ENCODE results near the gene TLL2.

Gene TLL2

GRCh38 chr10:96390460-96390864, 123.3 kb downstream of the TLL2 start:
- Histone ChIP-seq H3K4me2 (ENCODE audit: low read length, poor library complexity, severe bottlenecking) (no peak overlapping the region), H3K27me3 (ENCODE audit: control insufficient read depth in 1 of 2, insufficient read depth in 1 of 2, low read length in 2 of 2) (peaks cover 20 to 50% of the 10 kb centered on the region in 2 experiments), H2BK12ac (ENCODE audit: low read length in 2 of 2) (no peak overlapping the region), H4K91ac (ENCODE audit: low read length) (no peak overlapping the region), H3K4me1 (ENCODE audit: control insufficient read depth, insufficient read depth, low read depth, low read length) (peaks cover 8% of the 10 kb centered on the region), H3K23ac (ENCODE audit: low read length in 2 of 2) (no peak overlapping the region), H2AFZ (ENCODE audit: low read depth, low read length) (no peak overlapping the region), H2AK5ac (ENCODE audit: low read length, severe bottlenecking) (no peak overlapping the region), H3K36me3 (ENCODE audit: control insufficient read depth in 1 of 2, insufficient read depth in 2 of 2, low read depth in 1 of 2, low read length in 2 of 2) (peaks cover 0 to 33% of the 10 kb centered on the region in 2 experiments), H3K18ac (ENCODE audit: low read depth in 1 of 2, low read length in 2 of 2) (no peak overlapping the region), H2BK120ac (ENCODE audit: low read depth, low read length) (no peak overlapping the region), H3K4me3 (ENCODE audit: insufficient read depth in 1 of 2, low read depth in 1 of 2, low read length in 2 of 2) (no peak overlapping the region), H3K14ac (ENCODE audit: low read length in 2 of 2) (no peak overlapping the region), H3K79me1 (replicated peaks; ENCODE audit: low read length, poor library complexity, severe bottlenecking) (no peaks in the 10 kb centered on the region), H4K8ac (ENCODE audit: low read length) (no peak overlapping the region), H3K27ac (ENCODE audit: low read length, poor library complexity, severe bottlenecking) (no peak overlapping the region), H3K9ac (ENCODE audit: low read length) (no peak overlapping the region), H3K4ac (ENCODE audit: low read depth in 1 of 2, low read length in 2 of 2) (no peak overlapping the region), H2BK5ac (ENCODE audit: low read depth, low read length, poor library complexity, severe bottlenecking) (no peak overlapping the region), H3K9me3 (ENCODE audit: control insufficient read depth, low read length) (no peaks in the 10 kb centered on the region), H2BK15ac (ENCODE audit: low read depth, poor library complexity, severe bottlenecking) (no peak overlapping the region)
- 70% methylated on average over 5 of the region's 7 CpGs for WGBS
- no peak for DNase-seq

GRCh38 chr10:96389785-96390184, 123.9 kb downstream of the TLL2 start:
- no peak overlapping the region for H3K4me3 ChIP-seq (ENCODE audit: insufficient read depth in 1 of 2, low read depth in 1 of 2, low read length in 2 of 2)
- WGBS = 61% methylated on average over 5 of the region's 5 CpGs
- H3K27me3 ChIP-seq (ENCODE audit: control insufficient read depth in 1 of 2, insufficient read depth in 1 of 2, low read length in 2 of 2) = peaks cover 20 to 43% of the 10 kb centered on the region in 2 experiments
- no peak overlapping the region for H2BK12ac ChIP-seq (ENCODE audit: low read length in 2 of 2)
- H3K79me1 ChIP-seq (replicated peaks; ENCODE audit: low read length, poor library complexity, severe bottlenecking) = no peaks in the 10 kb centered on the region
- no peak overlapping the region for H2BK120ac ChIP-seq (ENCODE audit: low read depth, low read length)
- no peak overlapping the region for H2BK15ac ChIP-seq (ENCODE audit: low read depth, poor library complexity, severe bottlenecking)
- H3K18ac ChIP-seq (ENCODE audit: low read depth in 1 of 2, low read length in 2 of 2) = no peak overlapping the region
- H4K8ac ChIP-seq (ENCODE audit: low read length) = no peak overlapping the region
- no peak for DNase-seq
- H3K23ac ChIP-seq (ENCODE audit: low read length in 2 of 2) = no peak overlapping the region
- no peak overlapping the region for H3K14ac ChIP-seq (ENCODE audit: low read length in 2 of 2)
- H3K4me2 ChIP-seq (ENCODE audit: low read length, poor library complexity, severe bottlenecking) = no peak overlapping the region
- H2BK5ac ChIP-seq (ENCODE audit: low read depth, low read length, poor library complexity, severe bottlenecking) = no peak overlapping the region
- peaks cover 8% of the 10 kb centered on the region for H3K4me1 ChIP-seq (ENCODE audit: control insufficient read depth, insufficient read depth, low read depth, low read length)
- no peak overlapping the region for H3K4ac ChIP-seq (ENCODE audit: low read depth in 1 of 2, low read length in 2 of 2)
- H3K36me3 ChIP-seq (ENCODE audit: control insufficient read depth in 1 of 2, insufficient read depth in 2 of 2, low read depth in 1 of 2, low read length in 2 of 2) = peaks cover 0 to 31% of the 10 kb centered on the region in 2 experiments
- H3K27ac ChIP-seq (ENCODE audit: low read length, poor library complexity, severe bottlenecking) = no peak overlapping the region
- no peak overlapping the region for H3K9ac ChIP-seq (ENCODE audit: low read length)
- H2AFZ ChIP-seq (ENCODE audit: low read depth, low read length) = no peak overlapping the region
- no peak overlapping the region for H4K91ac ChIP-seq (ENCODE audit: low read length)
- no peaks in the 10 kb centered on the region for H3K9me3 ChIP-seq (ENCODE audit: control insufficient read depth, low read length)
- H2AK5ac ChIP-seq (ENCODE audit: low read length, severe bottlenecking) = no peak overlapping the region

- Histone ChIP-seq H3K18ac (ENCODE audit: low read depth in 1 of 2, low read length in 2 of 2) (no peak overlapping the region), H3K27me3 (ENCODE audit: control insufficient read depth in 1 of 2, insufficient read depth in 1 of 2, low read length in 2 of 2) (peaks cover 6 to 21% of the 10 kb centered on the region in 2 experiments), H2BK12ac (ENCODE audit: low read length in 2 of 2) (no peak overlapping the region), H3K27ac (ENCODE audit: low read length, poor library complexity, severe bottlenecking) (peak overlapping the region; percentile 65), H2BK5ac (ENCODE audit: low read depth, low read length, poor library complexity, severe bottlenecking) (peak overlapping the region; percentile 50), H2BK15ac (ENCODE audit: low read depth, poor library complexity, severe bottlenecking) (no peak overlapping the region), H3K4me1 (ENCODE audit: control insufficient read depth, insufficient read depth, low read depth, low read length) (peaks cover 8% of the 10 kb centered on the region), H3K36me3 (ENCODE audit: control insufficient read depth in 1 of 2, insufficient read depth in 2 of 2, low read depth in 1 of 2, low read length in 2 of 2) (peaks cover 0 to 23% of the 10 kb centered on the region in 2 experiments), H3K79me1 (replicated peaks; ENCODE audit: low read length, poor library complexity, severe bottlenecking) (no peaks in the 10 kb centered on the region), H3K9me3 (ENCODE audit: control insufficient read depth, low read length) (no peaks in the 10 kb centered on the region), H4K8ac (ENCODE audit: low read length) (no peak overlapping the region), H2AFZ (ENCODE audit: low read depth, low read length) (no peak overlapping the region), H3K9ac (ENCODE audit: low read length) (peak overlapping the region; percentile 17), H3K4me3 (ENCODE audit: insufficient read depth in 1 of 2, low read depth in 1 of 2, low read length in 2 of 2) (no peak overlapping the region), H3K4me2 (ENCODE audit: low read length, poor library complexity, severe bottlenecking) (no peak overlapping the region), H3K4ac (ENCODE audit: low read depth in 1 of 2, low read length in 2 of 2) (no peak overlapping the region), H3K23ac (ENCODE audit: low read length in 2 of 2) (no peak overlapping the region), H3K14ac (ENCODE audit: low read length in 2 of 2) (no peak overlapping the region), H2BK120ac (ENCODE audit: low read depth, low read length) (no peak overlapping the region), H4K91ac (ENCODE audit: low read length) (no peak overlapping the region), H2AK5ac (ENCODE audit: low read length, severe bottlenecking) (no peak overlapping the region)
- 67% methylated on average over 6 of the region's 7 CpGs for WGBS
- DNase-seq = no peak
Observed at GRCh38 chr10:96387601-96388000, 126.1 kb downstream of the TLL2 start.

- no peak overlapping the region for H2BK15ac ChIP-seq (ENCODE audit: low read depth, poor library complexity, severe bottlenecking)
- no peak overlapping the region for H2BK12ac ChIP-seq (ENCODE audit: low read length in 2 of 2)
- no peak for DNase-seq
- H3K27ac ChIP-seq (ENCODE audit: low read length, poor library complexity, severe bottlenecking) = peak overlapping the region; percentile 65
- H3K4me1 ChIP-seq (ENCODE audit: control insufficient read depth, insufficient read depth, low read depth, low read length) = peaks cover 8% of the 10 kb centered on the region
- H3K9ac ChIP-seq (ENCODE audit: low read length) = peak overlapping the region; percentile 17
- no peak overlapping the region for H3K18ac ChIP-seq (ENCODE audit: low read depth in 1 of 2, low read length in 2 of 2)
- H2BK120ac ChIP-seq (ENCODE audit: low read depth, low read length) = no peak overlapping the region
- H4K91ac ChIP-seq (ENCODE audit: low read length) = no peak overlapping the region
- no peak overlapping the region for H3K4me2 ChIP-seq (ENCODE audit: low read length, poor library complexity, severe bottlenecking)
- H3K27me3 ChIP-seq (ENCODE audit: control insufficient read depth in 1 of 2, insufficient read depth in 1 of 2, low read length in 2 of 2) = peaks cover 6 to 19% of the 10 kb centered on the region in 2 experiments
- H3K4ac ChIP-seq (ENCODE audit: low read depth in 1 of 2, low read length in 2 of 2) = no peak overlapping the region
- no peak overlapping the region for H3K23ac ChIP-seq (ENCODE audit: low read length in 2 of 2)
- peaks cover 0 to 23% of the 10 kb centered on the region in 2 experiments for H3K36me3 ChIP-seq (ENCODE audit: control insufficient read depth in 1 of 2, insufficient read depth in 2 of 2, low read depth in 1 of 2, low read length in 2 of 2)
- no peak overlapping the region for H2AFZ ChIP-seq (ENCODE audit: low read depth, low read length)
- no peaks in the 10 kb centered on the region for H3K9me3 ChIP-seq (ENCODE audit: control insufficient read depth, low read length)
- H4K8ac ChIP-seq (ENCODE audit: low read length) = no peak overlapping the region
- H3K79me1 ChIP-seq (replicated peaks; ENCODE audit: low read length, poor library complexity, severe bottlenecking) = no peaks in the 10 kb centered on the region
- H2BK5ac ChIP-seq (ENCODE audit: low read depth, low read length, poor library complexity, severe bottlenecking) = no peak overlapping the region
- 0% methylated on average over 1 of the region's 2 CpGs for WGBS
- H3K14ac ChIP-seq (ENCODE audit: low read length in 2 of 2) = no peak overlapping the region
- H2AK5ac ChIP-seq (ENCODE audit: low read length, severe bottlenecking) = peak overlapping the region; percentile 45
- no peak overlapping the region for H3K4me3 ChIP-seq (ENCODE audit: insufficient read depth in 1 of 2, low read depth in 1 of 2, low read length in 2 of 2)
Observed at GRCh38 chr10:96387161-96387560, 126.6 kb downstream of the TLL2 start.
